GM12878 (cell line): ENCODE data around the gene PPEF1. TPM values are rescaled to one million over a fixed set of nuclear protein-coding genes. Genes with fewer than 3 reads are reported as not detected.

ENCODE experiments used
- ATAC-seq: fragments of 200-7000 bp; cut with Tn5 transposase; 3 replicates; pipeline ENCODE4 v1.9.1; 2020; ENCODE audit warnings: mild to moderate bottlenecking, moderate library complexity
- BruUV-seq: library from RNA; stranded (reverse); fragments of 400-500 nt; replicated peaks from 2 replicates; lab custom pipeline; 2021; lab: Mats Ljungman, UMichigan
- CTCF ChIA-PET: fragments of 300-600 bp; sonication (Branson Sonifier 250); formaldehyde crosslinking; extraction: SDS; loops from one replicate; lab custom pipeline; 2021; ENCODE audit warnings: inconsistent platforms; lab: Yijun Ruan, JAX
- POLR2A ChIA-PET: fragments of 350-600 bp; formaldehyde crosslinking; extraction: SDS; loops from one replicate; lab custom pipeline; 2021; ENCODE audit warnings: inconsistent platforms; lab: Charles Lee
- RAD21 ChIA-PET: fragments of 300-600 bp; sonication (Branson Sonifier 250); formaldehyde crosslinking; loops from one replicate; lab custom pipeline; 2023; ENCODE audit warnings: antibody characterized with exemption; ENCODE audit not compliant: unreplicated experiment; lab: Charles Lee
- SMC1A ChIA-PET: fragments of 300-600 bp; sonication (Branson Sonifier 250); formaldehyde crosslinking; loops from one replicate; lab custom pipeline; 2023; ENCODE audit not compliant: unreplicated experiment, uncharacterized antibody; lab: Charles Lee
- DNase-seq: peaks from one replicate; pipeline ENCODE4 v3.0.0-alpha.2; 2011; ENCODE audit warnings: low read depth, low spot score
- FAIRE-seq: peaks from 3 replicates; lab custom pipeline; 2011; peaks lifted over from hg19 to GRCh38; lab: Jason Lieb, UNC
- H2AFZ ChIP-seq: 2 replicates; pipeline ENCODE4 v1.6.0; 2011; ENCODE audit warnings: low read depth, low read length, control low read depth; ENCODE audit not compliant: control insufficient read depth
- H3K27ac ChIP-seq: 2 replicates; pipeline ENCODE4 v1.5.1; 2011; ENCODE audit warnings: control low read depth; ENCODE audit not compliant: control insufficient read depth, insufficient read depth
- H3K27me3 ChIP-seq, 2 experiments: replicated peaks in 1 of 2; 2 replicates each; pipeline versions ENCODE4 v1.6.0 to v1.6.1; 2011; ENCODE audit warnings: low read length in 1 of 2; ENCODE audit not compliant: control insufficient read depth in 2 of 2, insufficient read depth in 2 of 2
- H3K36me3 ChIP-seq, 2 experiments: 2 replicates each; pipeline ENCODE4 v1.5.1; 2011; ENCODE audit warnings: low read length in 1 of 2; ENCODE audit not compliant: control insufficient read depth in 2 of 2, insufficient read depth in 2 of 2
- H3K4me1 ChIP-seq: 2 replicates; pipeline ENCODE4 v1.6.1; 2011; ENCODE audit warnings: mild to moderate bottlenecking, low read length, moderate library complexity, mixed read lengths; ENCODE audit not compliant: control insufficient read depth, insufficient read depth
- H3K4me2 ChIP-seq: 2 replicates; pipeline ENCODE4 v1.6.0; 2011; ENCODE audit warnings: control low read depth; ENCODE audit not compliant: control insufficient read depth, insufficient read depth
- H3K4me3 ChIP-seq: fragments of 200-600 bp; sonication (generic); 2 replicates; pipeline ENCODE4 v1.5.1; 2016
- H3K79me2 ChIP-seq: 2 replicates; pipeline ENCODE4 v1.6.0; 2011; ENCODE audit warnings: low read length; ENCODE audit not compliant: control insufficient read depth, insufficient read depth
- H3K9ac ChIP-seq: 2 replicates; pipeline ENCODE4 v1.8.0; 2011; ENCODE audit warnings: low read length, control low read depth, mixed read lengths; ENCODE audit not compliant: control insufficient read depth, insufficient read depth
- H3K9me3 ChIP-seq: replicated peaks from 3 replicates; pipeline ENCODE4 v1.5.1; 2011; ENCODE audit warnings: mild to moderate bottlenecking, low read length; ENCODE audit not compliant: control insufficient read depth, insufficient read depth
- H4K20me1 ChIP-seq: 2 replicates; pipeline ENCODE4 v1.6.0; 2011; ENCODE audit not compliant: control insufficient read depth, insufficient read depth
- BMI1 ChIP-seq: fragments of 450-650 bp; IDR thresholded peaks from 2 replicates; pipeline ENCODE4 v1.6.1; 2016; ENCODE audit warnings: mild to moderate bottlenecking, moderate library complexity, borderline replicate concordance
- CBX5 ChIP-seq: sonication (generic); IDR thresholded peaks from 2 replicates; pipeline ENCODE4 v1.6.1; 2016; ENCODE audit warnings: low read depth, moderate library complexity, mild to moderate bottlenecking, inconsistent platforms
- EED ChIP-seq: sonication (generic); IDR thresholded peaks from 2 replicates; pipeline ENCODE4 v1.6.1; 2016; ENCODE audit warnings: antibody characterized with exemption, low read depth
- EGR1 ChIP-seq, 2 experiments: IDR thresholded peaks; 1 replicate in 1 of 2; 2 replicates in 1 of 2; pipeline ENCODE4 v1.6.1; 2011 to 2012; ENCODE audit warnings: low read depth in 2 of 2, low read length in 2 of 2, borderline replicate concordance in 1 of 2, mild to moderate bottlenecking in 1 of 2, moderate library complexity in 1 of 2
- ESRRA ChIP-seq: IDR thresholded peaks from 2 replicates; pipeline ENCODE4 v1.6.1; 2012; ENCODE audit warnings: mild to moderate bottlenecking, low read length, improper control_type of control experiment
- MEF2B ChIP-seq: fragments of 450-650 bp; IDR thresholded peaks from 2 replicates; pipeline ENCODE4 v1.6.1; 2018; ENCODE audit warnings: mild to moderate bottlenecking, moderate library complexity; ENCODE audit not compliant: partially characterized antibody, poor library complexity, severe bottlenecking
- MTA2 ChIP-seq: fragments of 450-650 bp; IDR thresholded peaks from 2 replicates; pipeline ENCODE4 v1.6.1; 2016; ENCODE audit warnings: low read depth, mild to moderate bottlenecking, moderate library complexity
- PAX8 ChIP-seq: fragments of 450-650 bp; IDR thresholded peaks from 2 replicates; pipeline ENCODE4 v1.6.1; 2017; ENCODE audit warnings: mild to moderate bottlenecking, moderate library complexity
- STAT3 ChIP-seq: IDR thresholded peaks from 2 replicates; pipeline ENCODE4 v1.6.1; 2011; ENCODE audit warnings: low read depth, low read length, improper control_type of control experiment
- ZNF384 ChIP-seq: IDR thresholded peaks from 2 replicates; pipeline ENCODE4 v1.6.1; 2012; ENCODE audit warnings: low read depth, mild to moderate bottlenecking, low read length, improper control_type of control experiment, borderline replicate concordance
- ZNF592 ChIP-seq: fragments of 450-650 bp; IDR thresholded peaks from 2 replicates; pipeline ENCODE4 v1.6.1; 2017; ENCODE audit warnings: mild to moderate bottlenecking, moderate library complexity
- ZNF622 ChIP-seq: fragments of 450-650 bp; IDR thresholded peaks from 2 replicates; pipeline ENCODE4 v1.6.1; 2017; ENCODE audit warnings: mild to moderate bottlenecking, inconsistent platforms
- WGBS: methylation state at CpG from one replicate; pipeline ENCODE4 v1.1.6; 2016; ENCODE audit warnings: low lambda C conversion rate; ENCODE audit not compliant: insufficient replicate concordance, insufficient coverage; ENCODE audit errors: missing lambda C conversion rate; 5-methylcytosine and 5-hydroxymethylcytosine counted together
- in situ Hi-C: fragments of 300-500 bp; cut with MboI; formaldehyde crosslinking; loops from 9 replicates; pipeline ENCODE4 v1.14.3; 2018; ENCODE audit warnings: mixed read lengths
- intact Hi-C: fragments of 100-400 bp; cut with micrococcal nuclease; formaldehyde crosslinking; loops from one replicate; pipeline ENCODE4 v1.14.2; 2022; ENCODE audit not compliant: unreplicated experiment
- polyA plus RNA-seq, 11 experiments: library from polyadenylated mRNA; depleted of rRNA in 4 of 11; unstranded in 6 of 11; stranded (reverse) in 5 of 11; fragments of >200 nt; fragmentation: Nextera tagmentation in 4 of 11; fragmentation: Illumina TruSeq in 1 of 11; extraction: Ambion mirVana in 4 of 11; extraction: Trizol in 1 of 11; gene quantifications; 1 replicate in 1 of 11; 2 replicates in 10 of 11; pipeline versions ENCODE4 v1.2.1 to v1.2.3, GENCODE V29; 2011 to 2016; ENCODE audit warnings: inconsistent platforms in 2 of 11, missing spikeins in 2 of 11, low read depth in 1 of 11
- total RNA-seq, 4 experiments: library from RNA; depleted of rRNA in 3 of 4; stranded (reverse); fragments of >200 nt in 3 of 4; fragmentation: Illumina TruSeq in 1 of 4; extraction: Trizol in 1 of 4; gene quantifications; 2 replicates each; pipeline versions ENCODE4 v1.2.1 to v1.2.3, GENCODE V29; 2013 to 2021
- TF ChIP-seq, protein P1 (sequence below): fragments of 450-650 bp; IDR thresholded peaks from 2 replicates; pipeline ENCODE4 v1.6.1; 2017; ENCODE audit warnings: mild to moderate bottlenecking, low read depth, inconsistent platforms; ENCODE audit not compliant: poor library complexity, severe bottlenecking
- TF ChIP-seq, protein P2 (sequence below): IDR thresholded peaks from 2 replicates; pipeline ENCODE4 v1.6.1; 2011; ENCODE audit warnings: borderline replicate concordance, low read depth, mild to moderate bottlenecking, moderate library complexity, low read length; ENCODE audit not compliant: insufficient read depth, poor library complexity, severe bottlenecking

Gene PPEF1
- total and polyA plus RNA-seq, 10 of the 15 experiments (the other 5 are each of a cell fraction or from before 2014, with no cell fraction given), result 0.24 to 2.2 (median 0.50) TPM

DNA sequence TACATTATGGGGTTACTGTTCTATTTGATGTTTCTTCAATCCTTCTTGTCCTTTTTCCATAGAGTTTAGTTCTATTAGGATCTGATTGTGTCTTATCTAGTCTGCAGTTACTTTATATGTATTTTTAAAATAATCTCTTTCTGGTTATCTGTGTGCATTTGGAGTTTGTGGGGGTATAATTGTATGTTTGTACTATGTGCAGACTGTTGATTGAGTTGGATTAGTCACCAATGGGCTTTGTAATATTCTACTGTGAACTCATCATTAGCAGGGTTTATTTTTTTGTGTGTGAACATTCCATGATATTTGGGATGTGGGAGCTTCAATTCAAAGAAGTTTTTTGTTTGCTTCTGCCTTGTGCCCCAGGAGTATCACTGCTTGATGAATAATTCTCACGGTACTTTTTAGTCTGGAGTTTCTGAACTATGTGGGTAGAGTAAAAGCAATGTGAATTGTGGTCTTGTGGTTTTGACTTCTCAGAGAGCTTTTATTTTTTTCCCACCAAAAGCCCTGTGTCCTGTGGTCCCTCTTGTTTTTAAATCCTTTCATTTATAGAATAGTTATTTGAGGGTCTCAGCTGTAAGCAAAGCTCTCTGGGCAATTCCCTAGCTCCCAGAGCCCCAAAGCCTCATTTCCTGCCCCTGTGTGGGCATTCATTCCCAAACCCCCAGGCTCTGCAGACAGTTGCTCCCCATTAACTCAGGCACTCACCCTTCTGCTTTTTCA is 148.6 kb downstream of the PPEF1 start:
- no peaks in the 10 kb centered on the region for H3K79me2 ChIP-seq
- H3K4me1 ChIP-seq, result peaks cover 19% of the 10 kb centered on the region
- H2AFZ ChIP-seq, result peak overlapping the region; percentile 37
- in situ Hi-C loops, result loop anchor here (10.0 kb wide), 1 partner anchor 1009 kb away; no protein-coding TSS in a partner anchor
- intact Hi-C loops, result loop anchor here (1.0 to 2.0 kb wide), 3 partner anchors 30 to 181 kb away; no protein-coding TSS in a partner anchor
- peak overlapping the region; percentile 96 for H3K27ac ChIP-seq
- ChIA-PET RAD21 (interaction anchor here (0.6 to 4.1 kb wide), 11 partner anchors 26 to 446 kb away, joined by 3 to 52 read pairs (median 4); partner anchors contain the start of gene CDKL5), POLR2A (interaction anchor here (0.7 to 3.9 kb wide), 8 partner anchors 8 to 431 kb away, joined by 3 to 25 read pairs (median 4); partner anchors contain the start of gene CDKL5), CTCF (interaction anchor here (1.3 to 2.6 kb wide), 3 partner anchors 17 to 38 kb away, joined by 3 to 29 read pairs (median 5); no protein-coding TSS in a partner anchor), SMC1A (interaction anchor here (0.6 to 3.8 kb wide), 18 partner anchors 8 to 431 kb away, joined by 3 to 52 read pairs (median 3); partner anchors contain the start of gene CDKL5)
- H3K27me3 ChIP-seq, result no peaks in the 10 kb centered on the region
- H4K20me1 ChIP-seq, result no peaks in the 10 kb centered on the region
- BruUV-seq, result no TSS peak
- DNase-seq (peak; percentile 90), ATAC-seq (peak; percentile 94), FAIRE-seq (peak; percentile 62)
- WGBS, result 4% methylated on average over 1 of the region's 1 CpG
- no peak overlapping the region for H3K4me3 ChIP-seq
- H3K9me3 ChIP-seq, result peaks cover 6% of the 10 kb centered on the region; the same call in 2 of the 3 replicates
- peak overlapping the region; percentile 68 for H3K9ac ChIP-seq
- no peaks in the 10 kb centered on the region for H3K36me3 ChIP-seq
- H3K4me2 ChIP-seq, result no peak overlapping the region
- TF ChIP-seq, protein P1, sequence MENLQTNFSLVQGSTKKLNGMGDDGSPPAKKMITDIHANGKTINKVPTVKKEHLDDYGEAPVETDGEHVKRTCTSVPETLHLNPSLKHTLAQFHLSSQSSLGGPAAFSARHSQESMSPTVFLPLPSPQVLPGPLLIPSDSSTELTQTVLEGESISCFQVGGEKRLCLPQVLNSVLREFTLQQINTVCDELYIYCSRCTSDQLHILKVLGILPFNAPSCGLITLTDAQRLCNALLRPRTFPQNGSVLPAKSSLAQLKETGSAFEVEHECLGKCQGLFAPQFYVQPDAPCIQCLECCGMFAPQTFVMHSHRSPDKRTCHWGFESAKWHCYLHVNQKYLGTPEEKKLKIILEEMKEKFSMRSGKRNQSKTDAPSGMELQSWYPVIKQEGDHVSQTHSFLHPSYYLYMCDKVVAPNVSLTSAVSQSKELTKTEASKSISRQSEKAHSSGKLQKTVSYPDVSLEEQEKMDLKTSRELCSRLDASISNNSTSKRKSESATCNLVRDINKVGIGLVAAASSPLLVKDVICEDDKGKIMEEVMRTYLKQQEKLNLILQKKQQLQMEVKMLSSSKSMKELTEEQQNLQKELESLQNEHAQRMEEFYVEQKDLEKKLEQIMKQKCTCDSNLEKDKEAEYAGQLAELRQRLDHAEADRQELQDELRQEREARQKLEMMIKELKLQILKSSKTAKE, result peak; percentile 62
- peak; percentile 42; the same call in 1 of the 2 replicates for TF ChIP-seq CBX5
- TF ChIP-seq MEF2B, result peak; percentile 98
- TF ChIP-seq ZNF384, result peak; percentile 27; the same call in 1 of the 2 replicates
- TF ChIP-seq MTA2, result peak; percentile 71
- peak; percentile 93 for TF ChIP-seq EED
- TF ChIP-seq, protein P2, sequence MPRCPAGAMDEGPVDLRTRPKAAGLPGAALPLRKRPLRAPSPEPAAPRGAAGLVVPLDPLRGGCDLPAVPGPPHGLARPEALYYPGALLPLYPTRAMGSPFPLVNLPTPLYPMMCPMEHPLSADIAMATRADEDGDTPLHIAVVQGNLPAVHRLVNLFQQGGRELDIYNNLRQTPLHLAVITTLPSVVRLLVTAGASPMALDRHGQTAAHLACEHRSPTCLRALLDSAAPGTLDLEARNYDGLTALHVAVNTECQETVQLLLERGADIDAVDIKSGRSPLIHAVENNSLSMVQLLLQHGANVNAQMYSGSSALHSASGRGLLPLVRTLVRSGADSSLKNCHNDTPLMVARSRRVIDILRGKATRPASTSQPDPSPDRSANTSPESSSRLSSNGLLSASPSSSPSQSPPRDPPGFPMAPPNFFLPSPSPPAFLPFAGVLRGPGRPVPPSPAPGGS, result peak; percentile 100
- no peak for TF ChIP-seq ZNF622
- TF ChIP-seq STAT3, result 0 out of 2 replicates have a peak, but pooled peaks have one; percentile 24
- TF ChIP-seq EGR1 (IDR thresholded peaks at IDR 0.05; ENCODE audit: borderline replicate concordance in 1 of 2, low read depth in 2 of 2, low read length in 2 of 2), result no peak
- no peak for TF ChIP-seq PAX8
- TF ChIP-seq BMI1, result no peak
- peak; percentile 85; the same call in 1 of the 2 replicates for TF ChIP-seq ZNF592
- TF ChIP-seq ESRRA, result no peak
